Mesothelial cell of epicardium (in vitro differentiated cells): ENCODE results near the gene TMCO4. TPM values are rescaled to one million over a fixed set of nuclear protein-coding genes. Genes with fewer than 3 reads are reported as not detected.

Experiments used
- DNase-seq, 2 experiments: peaks; one replicate each; pipeline ENCODE4 v3.0.0; 2021; ENCODE audit warnings: low spot score in 2 of 2; ENCODE audit not compliant: unreplicated experiment in 2 of 2
- H3K27ac Mint-ChIP-seq: 2 replicates; pipeline ENCODE4 v1.8.0; 2021; ENCODE audit warnings: mixed read lengths
- H3K27me3 Mint-ChIP-seq: 2 replicates; pipeline ENCODE4 v1.8.0; 2021; ENCODE audit warnings: low read depth, mixed read lengths
- H3K36me3 Mint-ChIP-seq: 2 replicates; pipeline ENCODE4 v1.8.0; 2021; ENCODE audit warnings: mixed read lengths
- H3K4me1 Mint-ChIP-seq: 2 replicates; pipeline ENCODE4 v1.8.0; 2021; ENCODE audit warnings: mixed read lengths
- H3K4me3 Mint-ChIP-seq: 2 replicates; pipeline ENCODE4 v1.8.0; 2021; ENCODE audit warnings: mild to moderate bottlenecking, moderate library complexity, mixed read lengths
- H3K9me3 Mint-ChIP-seq: 2 replicates; pipeline ENCODE4 v1.8.0; 2021; ENCODE audit warnings: mixed read lengths
- CTCF ChIP-seq: fragments of 200-600 bp; sonication (generic); IDR thresholded peaks from one replicate; pipeline ENCODE4 v1.5.0; 2021; ENCODE audit warnings: antibody characterized with exemption; ENCODE audit not compliant: unreplicated experiment
- total RNA-seq: library from RNA; stranded (reverse); gene quantifications from 3 replicates; pipeline ENCODE4 v1.2.1, GENCODE V29; 2021

Gene TMCO4
- total RNA-seq, 1 donor from 2014 or later = 21.4 TPM

DNA sequence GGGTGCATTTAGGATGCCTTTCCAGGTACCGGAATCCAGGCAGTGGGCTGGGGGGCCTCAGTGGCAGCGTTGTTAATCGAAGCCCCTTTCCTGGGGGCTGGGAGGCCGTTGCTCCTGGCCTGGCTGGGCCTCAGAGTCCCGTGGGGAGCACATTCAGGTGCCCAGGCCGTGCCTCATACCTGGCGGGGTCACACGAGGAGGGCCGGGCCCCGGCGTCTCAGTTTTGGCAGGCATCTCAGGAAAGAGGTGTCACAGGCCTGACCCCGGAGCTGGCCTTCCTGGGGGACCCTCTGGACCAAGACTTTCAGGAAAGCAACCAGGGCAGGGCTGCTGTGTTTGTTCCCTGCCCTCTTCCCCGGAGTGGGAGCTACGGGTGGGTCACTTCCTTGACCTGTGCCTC lies 151.5 kb downstream of the TMCO4 start:
- no peak for TF ChIP-seq CTCF
- Mint-ChIP-seq H3K27ac (no peak overlapping the region), H3K4me1 (peaks cover 4% of the 10 kb centered on the region), H3K27me3 (peaks cover 18% of the 10 kb centered on the region), H3K9me3 (no peaks in the 10 kb centered on the region), H3K4me3 (no peak overlapping the region), H3K36me3 (no peaks in the 10 kb centered on the region)
- DNase-seq = no peak

- peaks cover 24% of the 10 kb centered on the region for H3K27me3 Mint-ChIP-seq
- H3K9me3 Mint-ChIP-seq = no peaks in the 10 kb centered on the region
- no peak for TF ChIP-seq CTCF
- no peak overlapping the region for H3K27ac Mint-ChIP-seq
- H3K4me1 Mint-ChIP-seq = peaks cover 4% of the 10 kb centered on the region
- no peak overlapping the region for H3K4me3 Mint-ChIP-seq
- DNase-seq = no peak
- H3K36me3 Mint-ChIP-seq = no peaks in the 10 kb centered on the region
These were observed 152.1 kb downstream of the TMCO4 start for GRCh38 chr1:19647643-19648042.

GRCh38 chr1:19646377-19647319 lies 153.1 kb downstream of the TMCO4 start:
- Mint-ChIP-seq H3K4me3 (peak overlapping the region; percentile 91), H3K27me3 (peaks cover 33% of the 10 kb centered on the region), H3K9me3 (no peaks in the 10 kb centered on the region), H3K36me3 (no peaks in the 10 kb centered on the region), H3K27ac (no peak overlapping the region), H3K4me1 (peaks cover 4% of the 10 kb centered on the region)
- no peak for TF ChIP-seq CTCF
- DNase-seq = no peak

DNA sequence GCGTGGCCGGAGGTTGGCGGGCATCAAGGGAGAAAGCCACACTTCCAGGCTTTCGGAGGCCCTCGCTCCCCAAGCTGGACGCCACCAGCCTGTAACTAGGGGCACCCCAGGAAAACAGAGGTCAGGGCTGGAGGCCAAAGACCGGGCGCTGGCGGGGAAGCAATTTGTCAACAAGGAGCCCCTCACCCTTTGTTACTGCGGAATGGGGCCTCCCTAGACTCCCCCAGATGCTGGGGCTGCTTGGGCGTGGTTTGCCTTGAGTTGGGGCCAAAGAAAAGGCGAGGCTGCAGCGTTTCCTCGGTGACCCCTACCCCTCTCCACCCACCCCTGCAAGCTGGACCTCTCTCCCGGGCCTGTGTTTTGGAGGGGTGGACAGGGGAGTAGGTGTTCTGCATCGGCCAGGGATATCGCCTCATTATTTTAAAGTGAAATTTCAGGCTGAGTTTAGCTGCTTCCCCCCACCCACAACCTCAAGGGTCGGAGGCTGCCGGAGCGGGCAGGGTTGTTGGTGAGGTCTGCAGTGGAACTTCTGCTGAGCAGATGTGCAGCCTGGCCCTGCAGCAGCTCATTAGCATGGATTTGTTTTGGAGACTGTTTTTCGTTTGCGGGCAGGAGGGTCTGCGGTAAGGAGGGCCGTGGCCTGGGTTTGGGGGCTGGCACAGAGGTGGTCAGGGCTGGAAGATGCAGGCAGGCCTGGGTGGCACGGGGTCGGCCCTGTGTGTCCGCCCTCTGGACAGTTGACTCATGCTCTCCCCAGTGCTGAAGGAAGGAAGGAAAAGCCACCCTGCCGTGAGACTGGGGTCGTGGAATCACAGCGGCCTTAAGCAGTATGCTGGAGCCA lies 154.1 kb downstream of the TMCO4 start:
- no peaks in the 10 kb centered on the region for H3K9me3 Mint-ChIP-seq
- no peaks in the 10 kb centered on the region for H3K36me3 Mint-ChIP-seq
- peaks cover 43% of the 10 kb centered on the region for H3K27me3 Mint-ChIP-seq

More for the DNA sequence above, 154.1 kb downstream of the TMCO4 start:
- DNase-seq = no peak
- Mint-ChIP-seq H3K4me1 (peaks cover 4% of the 10 kb centered on the region), H3K4me3 (peak overlapping the region; percentile 91), H3K27ac (peak overlapping the region; percentile 50)
- TF ChIP-seq CTCF = no peak
